Thyroid gland (tissue), 4 donors: Measurements from ENCODE around the gene GAREM1.
A peak's percentile ranks its signal among the peaks of the same experiment; 100 is the strongest.

Experiments used
- CTCF ChIP-seq, 6 experiments: fragments of 200-600 bp in 3 of 6; fragments of 450-650 bp in 3 of 6; sonication (generic) in 3 of 6; IDR thresholded peaks; one replicate each; pipeline ENCODE4 v1.5.1; 2016 to 2019; ENCODE audit warnings: antibody characterized with exemption in 6 of 6, mild to moderate bottlenecking in 2 of 6, inconsistent platforms in 1 of 6, moderate library complexity in 1 of 6
- POLR2A ChIP-seq, 2 donors: fragments of 450-650 bp; IDR thresholded peaks; one replicate each; pipeline ENCODE4 v1.6.1; 2017; ENCODE audit warnings: antibody characterized with exemption in 2 of 2, mild to moderate bottlenecking in 2 of 2, moderate library complexity in 1 of 2

GRCh38 chr18:32439802-32440201, 30.9 kb downstream of the GAREM1 start:
- TF ChIP-seq POLR2A (IDR thresholded peaks at IDR 0.05) (no peak), CTCF (IDR thresholded peaks at IDR 0.05) (peak in 1 of 6 experiments; percentile 23)
